HG02870 (cell line): ENCODE data around the gene SH2D4B.

Experiments
- ATAC-seq: cut with Tn5 transposase; IDR thresholded peaks from one replicate; pipeline ENCODE4 v1.9.1; 2021; ENCODE audit warnings: mild to moderate bottlenecking, moderate library complexity; ENCODE audit not compliant: unreplicated experiment

Gene SH2D4B

DNA sequence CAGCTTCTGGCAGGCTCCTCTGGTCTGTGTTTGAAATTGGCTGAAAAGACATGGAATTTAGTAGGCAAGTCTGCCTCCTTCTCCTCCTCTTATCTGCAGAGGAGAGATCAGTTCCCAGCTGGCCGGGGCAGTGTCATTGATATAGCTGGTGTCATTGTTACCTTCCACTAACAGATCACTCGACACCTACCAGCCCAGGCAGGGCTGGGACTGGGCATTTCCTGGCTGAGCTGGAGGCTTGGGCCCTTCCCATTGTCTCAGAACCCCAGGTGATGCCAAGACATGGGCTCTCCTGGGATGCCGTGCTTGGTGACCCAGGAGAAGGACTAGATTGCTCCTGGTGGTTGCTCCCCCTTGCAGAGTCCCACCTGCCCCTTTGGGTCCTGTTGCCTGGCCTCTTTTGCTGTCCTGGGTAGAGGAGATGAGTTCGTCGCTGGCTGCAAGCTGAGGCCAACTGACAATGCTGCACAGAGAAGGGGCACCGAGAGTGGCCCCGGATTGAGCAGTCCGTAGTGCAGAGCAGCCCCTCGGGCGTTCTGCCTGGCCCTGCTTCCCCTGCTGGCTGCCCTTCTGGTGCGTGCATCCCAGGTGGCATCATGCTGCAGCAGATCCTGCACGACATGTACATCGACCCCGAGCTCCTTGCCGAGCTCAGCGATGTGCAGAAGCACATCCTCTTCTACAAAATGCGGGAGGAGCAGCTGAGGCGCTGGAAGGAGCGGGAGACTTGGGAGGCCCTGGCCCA lies at the start of gene SH2D4B:
TSS of gene SH2D4B (plus strand) at position 167 of the 745 bp plus-strand sequence. CDS start at position 597, 430 bp downstream.
- ATAC-seq, result no peak

DNA sequence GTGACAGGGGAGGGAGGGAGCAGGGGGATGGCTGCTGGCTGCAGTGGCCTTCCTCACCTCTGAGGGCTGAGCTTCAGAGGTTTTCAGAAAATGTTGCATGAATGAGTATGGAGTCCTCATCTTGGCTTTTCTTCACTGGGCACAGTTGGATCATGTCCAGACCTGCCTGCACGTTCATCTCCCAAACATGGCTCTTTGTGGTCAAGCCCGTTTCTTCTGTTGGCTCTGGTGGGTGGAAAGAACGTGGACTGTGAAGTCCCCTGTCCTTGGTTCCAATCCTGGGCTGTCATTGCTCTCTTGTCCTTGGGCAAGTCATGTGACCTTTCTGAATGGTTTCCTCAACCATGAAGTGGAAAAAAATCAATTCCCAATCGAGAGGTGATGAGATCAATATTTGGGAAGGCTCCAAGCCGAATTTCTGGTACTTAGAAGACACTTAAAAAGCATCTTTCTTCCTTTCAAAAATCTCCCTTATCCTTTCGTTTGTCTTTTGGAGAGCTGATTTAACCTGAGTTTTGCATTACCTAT lies 49.1 kb upstream of the SH2D4B start:
- ATAC-seq, result no peak

DNA sequence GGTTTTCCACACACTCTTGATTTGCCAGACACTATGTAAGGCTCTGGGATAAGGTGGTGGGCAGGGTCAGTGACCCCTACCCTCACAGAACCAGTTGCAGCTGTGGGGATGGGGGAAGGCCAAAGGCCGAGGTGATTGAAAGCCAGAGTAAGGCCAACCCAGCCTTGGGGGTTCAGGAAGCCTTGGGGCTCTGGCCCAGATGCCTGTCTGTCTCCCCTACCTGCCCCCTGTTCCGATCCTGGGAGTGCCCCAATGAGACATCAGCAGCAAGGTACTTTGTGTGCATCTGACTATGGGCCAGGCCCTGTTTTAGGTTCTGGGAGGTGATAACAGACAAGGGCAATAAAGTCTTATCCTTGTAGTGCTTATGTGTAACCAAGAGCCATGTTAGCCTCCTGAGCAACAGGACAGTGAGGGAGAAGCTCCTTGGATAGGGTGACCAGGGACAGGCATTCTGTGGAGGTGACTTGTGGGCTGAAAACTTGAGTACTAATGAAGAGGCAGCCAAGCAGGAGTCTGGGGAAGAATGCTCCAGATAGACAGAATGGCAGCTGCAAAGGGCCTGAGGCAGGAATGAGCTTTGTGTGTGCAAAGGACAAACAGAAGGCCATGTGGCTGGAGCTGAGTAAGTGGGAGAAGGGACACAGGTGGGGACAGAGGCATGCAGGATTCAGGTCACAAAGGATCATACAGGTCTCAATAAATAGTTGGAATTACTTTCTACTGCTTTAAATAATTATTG lies 48.2 kb upstream of the SH2D4B start:
- ATAC-seq, result no peak

DNA sequence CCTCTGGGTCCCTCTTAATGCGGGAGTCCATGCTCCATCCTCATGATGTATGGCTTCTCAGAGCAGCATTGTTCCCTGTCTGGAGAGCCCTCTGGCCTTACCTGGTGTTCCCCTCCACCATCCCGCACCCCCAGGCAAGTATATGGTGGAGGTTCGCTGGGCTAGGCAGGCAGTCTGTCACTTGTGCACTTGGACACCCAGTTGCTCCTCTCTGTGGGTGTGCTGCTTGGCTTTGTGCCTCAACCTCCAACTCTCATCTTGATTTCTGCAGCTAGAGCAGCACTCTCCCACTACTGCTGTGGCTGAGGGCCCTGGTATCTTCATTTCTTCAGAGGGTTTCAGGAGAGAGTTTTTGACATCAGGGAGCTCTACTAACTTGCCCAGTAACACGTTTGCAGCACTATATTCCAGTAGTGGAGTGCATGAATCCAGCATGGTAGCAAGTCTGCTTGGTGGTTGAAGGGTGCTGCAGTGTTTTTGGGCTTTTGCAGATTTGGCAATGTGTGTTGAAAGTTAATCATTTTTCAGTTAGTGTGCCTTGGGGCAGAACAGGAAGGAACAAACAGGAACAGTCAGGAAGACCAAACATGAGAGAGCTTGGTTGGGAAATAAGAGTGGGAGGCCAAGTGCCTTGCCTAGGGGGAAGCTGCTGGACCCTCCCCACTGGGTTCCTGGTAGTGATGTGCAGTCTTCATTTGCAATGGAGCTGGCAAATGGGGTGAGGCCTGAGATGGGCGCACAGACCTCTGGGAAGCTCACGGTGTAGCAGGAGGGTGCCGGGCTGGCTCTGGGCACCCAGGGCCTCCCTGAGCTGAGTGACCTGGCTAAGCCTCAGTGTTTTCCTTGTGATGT lies 46.2 kb upstream of the SH2D4B start:
- ATAC-seq, result no peak

DNA sequence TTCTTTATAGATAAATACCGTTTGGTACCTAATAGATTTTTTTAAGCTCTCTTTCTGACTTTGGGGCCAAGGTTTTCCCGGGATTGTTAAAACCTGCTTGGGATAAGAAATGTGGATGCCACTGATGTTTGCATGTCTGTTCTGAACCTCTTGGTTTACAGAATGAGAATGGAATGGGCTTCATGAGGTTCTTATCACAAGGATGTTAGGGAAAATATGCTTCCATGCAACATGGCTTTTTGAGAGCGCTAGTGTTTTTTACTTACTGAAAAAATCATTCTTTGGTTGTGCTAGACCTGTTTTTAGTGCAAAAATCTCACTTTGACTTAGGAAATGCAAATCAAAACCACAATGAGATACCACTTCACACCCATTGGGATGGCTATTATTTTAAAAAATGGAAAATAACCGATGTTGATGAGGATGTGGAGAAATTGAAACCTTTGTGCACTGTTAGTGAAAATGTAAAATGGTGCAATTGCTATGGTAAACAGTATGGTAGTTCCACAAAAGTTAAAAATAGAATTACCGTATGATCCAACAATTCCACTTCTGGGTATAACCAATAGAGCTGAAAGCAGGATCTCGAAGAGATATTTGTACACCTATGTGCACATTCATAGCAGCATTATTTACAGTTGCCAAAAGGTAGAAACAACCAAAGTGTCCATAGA lies 44.7 kb upstream of the SH2D4B start:
- peak; percentile 36 for ATAC-seq

DNA sequence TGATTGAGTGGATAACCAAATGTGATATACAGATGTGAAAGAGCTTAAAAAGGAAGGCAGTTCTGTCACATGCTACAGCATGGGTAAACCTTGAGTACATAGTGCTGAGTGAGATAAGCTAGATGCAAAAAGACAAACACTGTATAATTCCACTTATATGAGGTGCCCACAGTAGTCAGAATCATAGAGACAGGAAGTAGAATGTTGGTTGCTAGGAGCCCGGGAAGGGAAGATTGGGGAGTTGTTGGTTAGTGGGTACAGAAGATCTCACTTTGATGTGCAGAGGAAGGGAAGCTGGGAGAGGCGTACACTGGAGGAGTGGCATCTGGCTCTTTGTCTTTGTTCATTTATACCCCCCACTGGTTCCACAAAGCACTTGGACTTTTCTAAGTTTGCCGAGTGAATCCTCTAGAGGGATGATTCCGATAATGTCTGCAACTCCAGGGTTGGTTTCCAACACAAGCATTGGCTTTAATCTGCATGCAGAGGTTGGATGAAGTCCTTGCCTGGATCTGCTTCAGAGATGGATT lies 44.1 kb upstream of the SH2D4B start:
- peak; percentile 46 for ATAC-seq

DNA sequence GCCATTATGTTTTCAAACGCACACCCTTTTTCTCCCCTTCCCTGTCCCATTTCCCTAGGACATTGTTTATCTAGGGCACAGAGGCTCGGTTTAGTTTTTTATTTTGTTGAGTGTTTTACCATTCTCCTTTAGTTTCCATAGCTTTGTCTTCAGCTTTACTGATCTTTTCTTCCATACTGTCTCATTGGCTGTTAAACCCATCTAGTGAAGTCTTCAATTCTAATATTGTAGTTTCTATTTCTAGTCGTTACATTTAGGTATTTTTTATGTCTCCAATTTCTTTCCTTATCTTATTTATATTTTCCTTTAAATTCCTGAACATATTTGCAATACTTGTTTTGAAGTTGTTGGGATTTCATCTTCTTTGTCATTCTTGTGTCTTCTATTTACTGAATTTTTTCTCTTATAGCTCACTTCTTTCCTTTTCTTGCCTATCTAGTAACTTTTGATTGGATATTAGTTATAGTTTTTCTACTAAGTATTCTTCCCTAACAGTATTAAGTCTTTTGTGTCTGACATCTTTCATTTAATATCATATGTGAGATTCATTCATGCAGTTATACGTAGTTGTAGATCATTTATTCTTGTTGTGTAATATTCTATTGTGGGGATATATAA lies 41.0 kb upstream of the SH2D4B start:
- no peak for ATAC-seq

DNA sequence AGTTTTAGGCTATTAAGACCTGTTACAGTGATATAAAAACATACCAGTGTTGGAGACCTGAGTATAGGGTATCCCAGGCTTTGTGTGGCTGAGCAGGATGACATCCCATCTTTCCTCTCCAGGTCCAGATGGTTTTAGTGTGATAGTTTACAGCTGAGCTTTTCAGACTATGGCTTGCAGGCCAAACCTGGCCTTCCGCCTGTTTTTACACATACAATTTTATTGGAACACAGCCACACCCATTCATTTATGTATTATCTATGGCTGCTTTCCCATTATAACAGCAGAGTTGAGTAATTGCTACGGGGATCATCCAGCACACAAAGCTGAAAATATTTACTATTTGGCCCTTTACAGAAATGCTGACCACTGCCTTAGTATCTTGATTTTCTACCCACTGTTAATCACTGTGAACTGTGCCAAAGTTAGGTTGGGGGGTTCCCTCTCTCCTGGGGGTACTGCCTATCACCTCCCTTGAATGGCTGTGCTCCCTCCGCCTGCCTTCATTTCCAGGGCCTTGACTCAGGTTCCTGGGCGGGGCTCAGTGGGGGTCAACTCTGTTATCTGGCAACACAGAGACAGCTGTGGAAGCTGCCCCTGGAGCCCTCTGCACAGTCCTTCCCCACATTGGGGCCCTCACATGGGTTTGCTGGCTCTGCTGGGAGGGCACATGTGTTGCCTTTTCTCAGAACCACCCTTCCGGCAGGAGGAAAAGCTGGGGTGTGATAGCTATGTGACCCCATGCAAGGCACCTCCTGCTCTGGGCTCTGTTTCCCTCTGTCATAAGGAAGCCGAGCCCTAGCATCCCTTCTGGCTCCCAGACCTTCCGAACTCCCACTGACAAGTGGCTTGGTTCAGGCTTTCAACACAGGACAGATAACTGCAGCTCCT lies 40.3 kb upstream of the SH2D4B start:
- ATAC-seq, result no peak

DNA sequence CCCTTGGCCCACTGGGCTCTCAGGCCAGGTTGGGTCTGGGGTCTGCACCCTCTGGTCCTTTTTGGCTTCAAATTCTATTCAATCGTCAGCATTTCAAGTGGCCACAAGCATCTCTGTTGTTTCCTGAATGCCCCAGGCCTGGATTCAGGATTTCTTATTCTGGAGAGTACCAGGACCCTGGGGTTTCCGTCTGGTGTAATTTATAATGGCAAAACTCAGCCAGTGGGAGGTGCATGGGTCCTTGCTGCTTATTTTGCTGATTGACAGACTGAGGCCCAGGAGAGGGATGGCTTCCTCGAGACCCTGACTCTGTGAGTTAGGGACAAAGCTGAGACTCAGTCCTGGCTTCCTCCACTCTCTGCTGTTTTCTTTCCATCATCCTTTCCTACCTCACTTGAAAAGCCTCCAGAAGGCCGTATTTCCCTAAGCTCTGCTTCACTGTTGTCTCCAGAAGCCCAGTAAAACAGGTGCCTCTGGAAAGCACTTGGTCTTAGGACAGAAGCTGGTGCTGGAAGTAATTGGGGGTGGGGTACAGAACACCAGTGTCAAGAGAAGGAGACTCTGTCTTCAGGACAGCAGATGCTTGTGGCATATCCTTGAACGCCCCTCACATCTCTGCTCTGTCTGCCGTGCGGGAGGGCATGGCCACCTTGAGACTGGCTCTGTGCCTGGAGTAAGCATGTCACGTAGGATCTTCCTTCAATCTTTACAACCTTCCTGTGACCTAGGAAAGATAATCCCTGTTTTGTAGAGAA lies 39.4 kb upstream of the SH2D4B start:
- ATAC-seq, result no peak

DNA sequence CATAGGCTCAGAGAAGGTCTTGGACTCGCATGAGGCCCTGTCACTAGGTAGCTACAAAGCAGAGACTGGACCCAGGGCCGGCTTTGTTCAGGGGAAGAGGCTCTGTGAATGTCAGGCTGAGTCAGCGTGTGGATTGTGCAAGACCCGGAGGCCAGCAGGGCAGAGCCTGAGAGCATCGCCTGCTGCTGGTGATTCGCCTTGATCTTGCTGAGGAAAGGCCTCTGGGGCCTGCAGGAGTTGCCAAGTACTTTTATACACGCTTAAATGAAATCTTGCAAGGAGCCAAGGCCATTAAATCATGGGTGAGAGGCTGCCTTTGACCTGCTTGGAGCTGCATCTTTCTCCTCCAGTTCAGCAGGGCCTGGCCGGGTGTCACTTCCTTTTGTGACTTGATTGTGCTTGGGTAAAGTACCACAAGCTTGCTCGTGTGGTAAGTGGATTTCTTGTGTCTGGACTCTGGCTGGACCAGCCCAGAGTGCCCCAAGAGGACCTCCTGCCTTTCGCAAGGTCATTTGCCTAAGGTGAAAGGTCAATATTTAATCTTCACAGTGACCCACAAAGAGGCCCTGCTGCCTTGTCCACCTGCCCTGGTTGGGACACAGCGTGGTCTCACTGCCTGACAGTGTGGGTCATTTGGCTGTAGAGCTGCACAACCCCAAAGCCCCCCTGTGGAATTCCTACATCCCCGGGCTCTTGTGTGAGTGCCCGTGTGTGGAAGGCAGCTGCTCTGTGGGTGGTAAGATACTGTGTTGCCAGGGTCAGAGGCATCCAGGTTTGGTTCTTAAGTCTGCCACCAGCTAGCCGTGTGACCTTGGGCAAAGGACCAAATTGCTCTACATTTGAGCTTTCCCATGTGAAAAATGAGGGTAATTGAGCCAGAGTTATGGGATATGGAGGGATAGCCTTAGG lies 38.6 kb upstream of the SH2D4B start:
- no peak for ATAC-seq

DNA sequence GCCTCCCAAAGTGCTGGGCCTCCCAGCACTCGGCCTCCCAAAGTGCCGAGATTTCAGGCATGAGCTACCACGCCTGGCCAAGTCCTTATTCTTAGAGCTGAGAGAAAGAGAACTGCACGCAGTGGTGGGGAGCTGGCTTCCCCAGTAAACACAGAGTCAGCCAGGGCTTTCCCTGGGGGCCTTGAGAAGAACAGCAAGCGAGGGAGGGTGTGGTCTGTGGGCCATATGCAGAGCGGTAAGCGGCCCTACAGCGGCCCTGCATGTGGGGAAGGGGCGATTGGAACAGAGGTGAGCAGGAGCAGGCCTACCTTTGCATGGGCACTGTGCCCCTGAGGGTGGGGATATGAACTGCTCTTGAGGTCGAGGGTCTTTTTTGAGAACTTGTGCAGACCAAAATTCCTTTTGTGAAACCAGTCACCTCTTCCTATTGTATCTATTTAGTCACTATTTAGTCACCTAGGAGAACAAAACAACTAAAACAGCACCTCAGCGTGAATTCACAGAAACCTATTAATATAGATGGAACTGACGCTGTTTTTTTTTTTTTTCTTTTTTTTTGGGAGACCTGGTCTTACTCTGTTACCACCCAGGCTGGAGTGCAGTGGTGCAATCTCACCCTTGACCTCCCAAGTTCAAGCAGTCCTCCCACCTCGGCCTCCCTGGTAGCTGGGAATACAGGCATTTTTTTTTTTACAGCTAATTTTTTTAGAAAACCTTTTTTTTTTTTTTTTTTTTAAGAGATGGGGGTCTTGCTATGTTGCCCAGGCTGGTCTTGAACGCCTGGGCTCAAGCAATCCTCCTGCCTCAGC lies 36.9 kb upstream of the SH2D4B start:
- ATAC-seq, result peak; percentile 41

DNA sequence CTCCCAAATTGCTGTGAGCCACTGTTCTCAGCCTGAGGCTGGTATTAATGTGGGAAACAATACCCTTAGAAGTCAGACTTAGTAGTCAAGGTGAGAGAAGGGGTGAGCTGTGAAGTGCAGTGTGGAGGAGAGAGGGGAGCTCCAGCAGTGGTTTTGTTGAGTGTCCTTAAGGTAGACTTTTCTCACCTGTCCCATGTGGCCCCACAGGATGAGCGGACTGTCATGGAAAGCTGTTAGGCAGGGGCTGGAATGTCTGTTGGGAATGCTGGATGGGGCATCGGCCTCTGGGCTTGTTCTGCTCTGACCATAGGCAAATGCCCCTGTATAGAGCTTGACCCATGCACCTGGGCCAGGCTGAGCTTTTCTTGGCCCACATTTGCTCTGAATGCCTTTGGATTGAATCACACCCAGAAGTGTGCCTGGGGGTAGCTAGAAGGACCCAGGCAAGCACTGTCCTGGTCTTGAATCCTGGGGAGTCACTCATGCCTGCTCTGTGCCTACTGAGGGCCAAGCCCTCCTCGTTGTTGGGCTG lies 36.3 kb upstream of the SH2D4B start:
- no peak for ATAC-seq

DNA sequence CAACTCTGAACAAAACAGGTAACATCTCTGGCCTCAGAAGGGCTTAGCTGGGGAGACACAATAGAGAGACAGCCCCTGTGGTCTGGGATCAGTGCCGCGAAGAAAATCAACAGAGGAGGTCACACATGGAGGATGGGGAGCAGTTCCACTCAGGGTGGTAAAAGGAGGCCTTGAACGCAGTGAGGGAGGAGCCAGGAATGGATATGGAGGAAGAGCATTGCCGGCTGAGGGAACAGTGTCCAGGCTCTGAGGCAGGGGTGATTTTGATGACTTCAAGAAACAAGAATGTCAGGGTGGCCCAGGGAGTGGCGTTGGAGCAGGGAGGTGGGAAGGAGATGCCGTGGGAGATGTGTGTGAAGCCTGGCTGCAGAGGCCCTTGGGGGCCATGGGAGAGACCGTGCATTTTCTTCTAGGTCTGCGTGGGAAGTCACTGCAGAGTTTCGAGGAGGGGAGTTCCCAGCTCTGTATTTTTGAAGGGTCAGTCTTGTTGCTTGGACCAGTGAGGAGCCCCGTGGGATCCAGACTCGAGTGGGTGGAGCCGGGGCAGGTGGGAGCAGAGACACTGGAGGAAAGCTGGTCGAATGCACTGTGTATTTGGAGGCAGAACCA lies 35.7 kb upstream of the SH2D4B start:
- no peak for ATAC-seq

DNA sequence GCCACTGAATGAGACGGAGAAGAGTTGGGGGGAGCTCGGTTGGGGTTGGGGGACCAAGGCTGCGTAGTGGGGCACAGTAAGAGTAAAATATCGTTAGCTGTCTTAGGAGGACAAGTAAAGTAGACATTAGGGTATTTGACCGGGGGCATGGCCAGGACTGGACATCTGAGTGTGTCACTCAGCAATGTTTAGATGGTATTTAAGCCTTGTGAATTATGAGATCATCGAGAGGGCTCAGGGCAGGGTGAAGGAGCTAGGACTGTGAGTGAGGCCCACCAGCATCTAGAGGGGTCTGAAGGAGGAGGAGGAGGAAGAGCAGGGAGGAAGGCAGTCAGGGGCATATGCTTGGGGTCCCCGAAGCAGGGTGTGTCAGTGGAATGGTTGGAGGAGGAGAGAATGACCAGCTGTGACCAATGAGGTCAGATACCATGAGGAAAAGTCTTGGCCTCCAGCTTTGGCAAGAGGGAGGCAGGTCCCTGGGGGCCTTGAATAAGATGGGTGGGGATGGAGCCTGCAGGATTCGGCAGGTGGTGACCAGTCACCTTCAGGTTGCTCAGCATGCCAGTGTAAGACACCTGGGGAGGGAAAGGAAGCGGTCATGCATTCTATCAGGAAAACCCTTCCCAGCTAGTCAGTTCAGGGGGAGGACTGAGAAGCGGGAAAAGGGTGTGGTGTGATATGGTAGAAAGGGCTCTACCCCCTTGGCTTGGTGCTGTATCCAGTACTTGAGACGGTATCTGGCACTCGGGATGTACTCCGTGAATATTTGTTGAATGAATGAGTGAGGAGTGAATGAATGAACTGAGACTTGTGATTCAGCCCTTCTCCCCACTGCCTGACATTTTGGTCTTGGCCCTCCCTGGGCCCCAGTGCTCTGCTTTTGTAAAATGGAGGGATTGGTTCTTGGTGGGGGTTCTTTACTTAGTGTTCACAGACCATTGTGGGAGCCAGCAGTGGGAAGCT lies 34.8 kb upstream of the SH2D4B start:
- no peak for ATAC-seq
